PFSK-1 (cell line): ENCODE data around the gene LHX3.
A peak's percentile ranks its signal among the peaks of the same experiment; 100 is the strongest.

ENCODE experiments used
- FOXP2 ChIP-seq: optimal IDR thresholded peaks from 2 replicates; pipeline ENCODE3; 2011; ENCODE audit warnings: borderline replicate concordance, control low read depth, inconsistent platforms; ENCODE audit not compliant: insufficient read depth; ENCODE audit errors: extremely low read length, extremely low read depth
- POLR2AphosphoS5 ChIP-seq: IDR thresholded peaks from 2 replicates; pipeline ENCODE4 v1.6.1; 2012; ENCODE audit warnings: low read depth, mild to moderate bottlenecking, control low read depth, low read length, moderate library complexity
- SIN3A ChIP-seq: IDR thresholded peaks from 2 replicates; pipeline ENCODE4 v1.6.1; 2012; ENCODE audit warnings: mild to moderate bottlenecking, low read length, moderate library complexity, borderline replicate concordance; ENCODE audit not compliant: insufficient read depth
- TAF1 ChIP-seq: IDR thresholded peaks from 2 replicates; pipeline ENCODE4 v1.6.1; 2012; ENCODE audit warnings: low read length, control low read depth, borderline replicate concordance; ENCODE audit not compliant: insufficient read depth

- TF ChIP-seq POLR2AphosphoS5 = no peak
- TF ChIP-seq FOXP2 = peak; percentile 32
- no peak for TF ChIP-seq SIN3A
- no peak for TF ChIP-seq TAF1
Observed at GRCh38 chr9:136225748-136226679, 21.1 kb upstream of the LHX3 start.
